Neural cell (in vitro differentiated cells): ENCODE measurements around the gene BLMH.

Experiments
- CTCF ChIP-seq: fragments of 450-650 bp; IDR thresholded peaks from 2 replicates; pipeline ENCODE4 v1.5.1; 2014; ENCODE audit warnings: antibody characterized with exemption, mild to moderate bottlenecking, moderate library complexity; ENCODE audit not compliant: poor library complexity, severe bottlenecking
- EP300 ChIP-seq: fragments of 450-650 bp; conservative IDR thresholded peaks from 2 replicates; pipeline ENCODE4 v1.6.1; 2014; ENCODE audit warnings: antibody characterized with exemption, mild to moderate bottlenecking, moderate library complexity; ENCODE audit not compliant: poor library complexity, severe bottlenecking
- EZH2 ChIP-seq: fragments of 200-600, 300-800 bp; shearing (Covaris generic), sonication (generic); IDR thresholded peaks from 2 replicates; pipeline ENCODE4 v1.6.1; 2014; ENCODE audit warnings: antibody characterized with exemption, low read length, borderline replicate concordance, mild to moderate bottlenecking; ENCODE audit not compliant: insufficient read depth, poor library complexity, severe bottlenecking
- MXI1 ChIP-seq: fragments of 450-650 bp; conservative IDR thresholded peaks from 2 replicates; pipeline ENCODE4 v1.6.1; 2014; ENCODE audit warnings: antibody characterized with exemption, mild to moderate bottlenecking; ENCODE audit not compliant: poor library complexity, severe bottlenecking
- POLR2AphosphoS5 ChIP-seq: IDR thresholded peaks from 2 replicates; pipeline ENCODE4 v1.6.1; 2012
- REST ChIP-seq: IDR thresholded peaks from 2 replicates; pipeline ENCODE4 v1.6.1; 2012; ENCODE audit warnings: borderline replicate concordance
- TAF1 ChIP-seq: IDR thresholded peaks from 2 replicates; pipeline ENCODE4 v1.6.1; 2012; ENCODE audit warnings: low read depth

GRCh38 chr17:30279156-30279555, 12.6 kb downstream of the BLMH start:
- no peak for TF ChIP-seq CTCF
- TF ChIP-seq REST = no peak
- no peak for TF ChIP-seq EZH2
- no peak for TF ChIP-seq EP300
- no peak for TF ChIP-seq POLR2AphosphoS5
- TF ChIP-seq MXI1 = no peak
- TF ChIP-seq TAF1 = no peak
